ENCODE measurements around the gene SIGLEC9. TPM values are rescaled to one million over a fixed set of nuclear protein-coding genes. Genes with fewer than 3 reads are reported as not detected.
A peak's percentile ranks its signal among the peaks of the same experiment; 100 is the strongest.

The SIGLEC9 gene
- total RNA-seq, 1 donor = not detected

- TF ChIP-seq CTCF (IDR thresholded peaks at IDR 0.05; ENCODE audit: insufficient read depth, low read depth, low read length) = no peak
- DNase-seq (ENCODE audit: low read depth) = no peak
- H3K4me3 ChIP-seq (ENCODE audit: low read depth, low read length) = no peak overlapping the region
Observed at GRCh38 chr19:51135986-51136762, 11.5 kb downstream of the SIGLEC9 start.

GRCh38 chr19:51136851-51137551, 12.3 kb downstream of the SIGLEC9 start:
- DNase-seq (ENCODE audit: low read depth) = no peak
- H3K4me3 ChIP-seq (ENCODE audit: low read depth, low read length) = no peak overlapping the region
- no peak for TF ChIP-seq CTCF (IDR thresholded peaks at IDR 0.05; ENCODE audit: insufficient read depth, low read depth, low read length)

GRCh38 chr19:51137792-51138425, 13.2 kb downstream of the SIGLEC9 start:
- no peak overlapping the region for H3K4me3 ChIP-seq (ENCODE audit: low read depth, low read length)
- TF ChIP-seq CTCF (IDR thresholded peaks at IDR 0.05; ENCODE audit: insufficient read depth, low read depth, low read length) = no peak

GRCh38 chr19:51138549-51138979, 13.9 kb downstream of the SIGLEC9 start:
- H3K4me3 ChIP-seq (ENCODE audit: low read depth, low read length) = no peak overlapping the region
- peak; percentile 71 for DNase-seq (ENCODE audit: low read depth)
- TF ChIP-seq CTCF (IDR thresholded peaks at IDR 0.05; ENCODE audit: insufficient read depth, low read depth, low read length) = no peak

More at GRCh38 chr19:51137792-51138425, 13.2 kb downstream of the SIGLEC9 start:
- no peak for DNase-seq (ENCODE audit: low read depth)

GRCh38 chr19:51139299-51140014, 14.8 kb downstream of the SIGLEC9 start:
- no peak for TF ChIP-seq CTCF (IDR thresholded peaks at IDR 0.05; ENCODE audit: insufficient read depth, low read depth, low read length)
- H3K4me3 ChIP-seq (ENCODE audit: low read depth, low read length) = no peak overlapping the region
- no peak for DNase-seq (ENCODE audit: low read depth)

- H3K4me3 ChIP-seq (ENCODE audit: low read depth, low read length) = no peak overlapping the region
- no peak for DNase-seq (ENCODE audit: low read depth)
- no peak for TF ChIP-seq CTCF (IDR thresholded peaks at IDR 0.05; ENCODE audit: insufficient read depth, low read depth, low read length)
Observed at GRCh38 chr19:51140441-51140840, 15.7 kb downstream of the SIGLEC9 start.

Data from fibroblast of villous mesenchyme (primary cell).